Ramos (cell line): ENCODE measurements around the gene SPRR2E.
"Not testable (repeated sequence)": the region's sequence is repeated elsewhere in the genome, so short reads cannot be mapped to it uniquely, and the experiment has no call there.

Source experiments
- in situ Hi-C: fragments of 300-500 bp; cut with MboI; formaldehyde crosslinking; loops from one replicate; pipeline ENCODE4 v1.14.3; 2022; ENCODE audit warnings: low sequenced_read_pairs; ENCODE audit not compliant: unreplicated experiment

SPRR2E gene

DNA sequence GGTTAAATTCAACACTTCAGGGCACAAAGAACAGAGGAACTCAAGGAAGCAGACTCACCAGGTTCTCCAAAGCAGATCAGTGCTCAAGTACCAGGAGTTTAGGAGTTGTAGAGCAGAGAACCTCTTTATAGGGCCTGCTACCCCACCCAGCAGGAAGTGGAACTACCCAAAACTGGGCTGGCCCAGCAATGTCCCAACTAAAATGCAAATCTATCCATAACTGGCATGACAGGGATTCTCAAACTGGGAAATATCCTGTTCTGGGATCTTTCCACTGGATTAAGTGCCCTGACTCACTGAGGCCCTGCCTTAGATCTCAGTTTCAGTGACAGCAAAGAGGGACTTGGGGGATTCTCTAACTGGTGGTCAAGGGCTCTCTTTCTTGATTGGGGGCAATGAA, at the start of gene SPRR2E:
TSS of gene SPRR2E (minus strand) at position 101 of the 400 bp plus-strand sequence. CDS start 775 bp downstream, outside the sequence.
- in situ Hi-C loops, result no loop called here

DNA sequence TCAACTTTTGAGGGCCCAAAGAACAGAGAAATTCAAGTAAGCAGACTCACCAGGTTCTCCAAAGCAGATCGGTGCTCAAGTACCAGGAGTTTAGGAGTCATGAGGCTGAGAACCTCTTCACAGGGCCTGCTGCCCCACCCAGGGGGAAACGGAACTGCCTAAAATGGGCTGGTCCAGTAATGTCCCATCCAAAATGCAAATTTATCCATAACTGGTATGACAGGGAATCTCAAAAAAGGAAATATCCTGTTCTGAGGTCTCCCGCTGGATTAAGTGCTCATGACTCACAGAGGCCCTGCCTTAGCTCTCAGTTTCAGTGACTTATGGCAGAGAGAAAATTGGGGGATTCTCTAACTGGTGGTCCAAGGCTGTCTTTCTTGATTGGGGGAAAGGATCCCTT, 47.1 kb upstream of the SPRR2E start:
- in situ Hi-C loops, result no loop called here

DNA sequence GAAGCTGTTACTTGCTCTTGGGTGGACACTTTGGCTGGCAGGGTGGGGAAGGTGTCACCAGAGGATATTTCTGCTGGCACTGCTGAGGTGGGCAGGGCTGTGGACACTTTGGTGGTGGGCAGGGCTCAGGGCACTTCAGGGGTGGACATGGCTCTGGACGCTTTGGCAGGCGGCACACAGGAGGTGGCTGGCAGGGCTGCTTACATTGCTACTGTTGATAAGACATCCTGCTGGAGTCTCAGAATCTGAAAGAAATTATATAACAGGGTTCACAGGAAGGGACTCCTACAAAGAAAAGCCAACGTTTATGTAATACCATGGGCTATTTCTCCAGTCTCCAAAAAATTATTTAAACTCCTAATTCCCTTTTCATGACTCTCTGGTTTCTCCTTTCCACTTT, 46.2 kb upstream of the SPRR2E start:
- in situ Hi-C loops, result no loop called here

DNA sequence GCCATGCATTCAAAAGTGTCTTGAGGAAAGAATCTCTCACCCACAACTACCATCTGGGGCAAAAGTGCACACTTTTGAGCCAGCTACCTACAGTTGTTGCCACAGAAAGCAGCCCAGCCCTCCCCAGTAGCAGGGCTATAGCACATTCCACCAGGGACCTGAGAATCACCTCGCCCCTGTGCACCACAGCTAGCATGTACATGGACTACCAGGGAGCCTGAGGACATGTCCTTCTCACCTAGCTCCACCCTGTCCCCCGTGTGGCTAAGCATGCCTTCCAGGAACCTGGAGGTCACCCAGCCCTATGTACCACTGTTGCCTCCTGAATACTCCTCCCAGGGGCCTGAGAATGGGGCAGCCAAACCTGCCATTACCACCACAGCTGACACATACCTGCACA, 39.4 kb upstream of the SPRR2E start:
- in situ Hi-C loops, result no loop called here

DNA sequence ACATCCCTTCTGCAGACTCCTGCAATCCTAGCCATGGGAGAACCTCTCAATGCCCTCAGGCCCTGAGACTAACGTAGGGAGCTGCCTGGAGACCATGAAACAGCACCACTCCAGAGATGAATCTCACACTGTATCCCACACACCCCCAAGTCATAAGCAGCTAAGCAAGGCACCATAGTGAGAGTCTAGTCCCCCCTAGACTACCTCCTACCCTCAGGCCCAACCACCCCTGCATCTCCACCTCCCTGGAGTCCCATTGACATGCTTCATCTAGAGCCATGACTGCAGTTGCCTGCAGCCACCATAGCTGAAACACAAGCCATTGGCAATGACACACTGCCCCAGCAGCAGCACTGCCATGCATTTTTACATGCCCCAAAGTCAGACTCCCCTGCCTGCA, 38.9 kb upstream of the SPRR2E start:
- in situ Hi-C loops, result no loop called here

DNA sequence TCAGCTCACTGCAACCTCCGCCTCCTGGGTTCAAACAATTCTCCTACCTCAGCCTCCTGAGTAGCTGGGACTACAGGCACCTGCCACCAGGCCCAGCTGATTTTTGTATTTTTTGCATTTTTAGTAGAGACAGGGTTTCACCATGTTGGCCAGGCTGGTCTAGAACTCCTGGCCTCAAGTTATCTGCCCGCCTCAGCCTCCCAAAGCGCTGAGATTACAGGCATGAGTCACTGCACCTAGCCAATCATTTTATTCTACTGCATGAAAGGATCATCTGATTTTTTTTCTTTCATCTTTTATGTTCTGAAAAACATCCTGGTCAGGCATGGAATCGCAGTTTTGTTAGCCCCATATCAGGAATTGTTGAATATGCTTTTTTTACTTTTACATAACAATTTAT, 34.4 kb upstream of the SPRR2E start:
- in situ Hi-C loops, result not testable (repeated sequence)

DNA sequence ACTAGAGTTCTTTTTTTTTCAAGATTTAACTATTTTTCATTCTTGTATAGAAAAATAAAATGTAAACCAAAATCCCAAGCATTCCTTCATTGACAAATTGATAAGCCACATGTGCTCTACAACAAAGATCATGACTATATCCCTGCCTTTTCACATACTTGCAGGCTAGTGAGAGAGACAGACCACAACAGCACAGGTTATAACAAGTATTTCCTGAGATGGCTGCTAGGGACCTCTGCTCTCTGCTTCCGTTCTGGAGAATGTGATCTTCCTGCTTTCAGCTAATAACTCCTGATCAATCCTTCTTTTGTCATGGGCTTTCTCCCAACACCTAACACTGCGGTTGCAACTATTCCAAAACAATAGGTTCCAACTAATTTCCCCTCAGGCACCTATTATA, 33.0 kb upstream of the SPRR2E start:
- in situ Hi-C loops, result no loop called here

DNA sequence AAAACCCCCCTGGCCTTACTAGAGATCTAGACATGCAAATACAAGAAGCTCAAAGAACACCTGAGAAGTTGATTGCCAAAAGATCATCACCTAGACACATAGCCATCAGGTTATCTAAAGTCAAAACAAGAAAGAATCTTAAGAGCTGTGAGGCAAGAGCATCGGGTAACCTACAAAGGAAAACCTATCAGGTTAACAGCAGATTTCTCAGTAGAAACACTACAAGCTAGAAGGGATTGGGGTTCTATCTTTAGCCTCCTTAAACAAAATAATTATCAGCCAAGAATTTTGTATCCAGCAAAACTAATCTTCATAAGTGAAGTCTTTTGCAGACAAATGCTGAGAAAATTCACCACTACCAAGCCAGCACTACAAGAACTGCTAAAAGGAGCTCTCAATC, 31.2 kb upstream of the SPRR2E start:
- in situ Hi-C loops, result no loop called here

DNA sequence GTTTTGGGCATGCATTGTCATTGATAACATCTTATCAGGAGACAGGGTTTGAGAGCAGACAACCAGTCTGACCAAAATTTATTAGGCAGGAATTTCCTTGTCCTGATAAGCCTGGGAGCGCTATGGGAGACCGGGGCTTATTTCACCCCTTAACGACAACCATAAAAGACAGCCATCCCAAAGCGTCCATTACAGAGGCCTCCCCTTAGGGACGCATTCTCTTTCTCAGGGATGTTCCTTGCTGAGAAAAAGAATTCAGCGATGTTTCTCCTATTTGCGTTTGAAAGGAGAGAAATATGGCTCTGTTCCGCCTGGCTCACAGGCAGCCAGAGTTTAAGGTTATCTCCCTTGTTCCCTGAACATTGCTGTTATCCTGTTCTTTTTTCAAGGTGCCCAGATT, 29.5 kb upstream of the SPRR2E start:
- in situ Hi-C loops, result not testable (repeated sequence)

DNA sequence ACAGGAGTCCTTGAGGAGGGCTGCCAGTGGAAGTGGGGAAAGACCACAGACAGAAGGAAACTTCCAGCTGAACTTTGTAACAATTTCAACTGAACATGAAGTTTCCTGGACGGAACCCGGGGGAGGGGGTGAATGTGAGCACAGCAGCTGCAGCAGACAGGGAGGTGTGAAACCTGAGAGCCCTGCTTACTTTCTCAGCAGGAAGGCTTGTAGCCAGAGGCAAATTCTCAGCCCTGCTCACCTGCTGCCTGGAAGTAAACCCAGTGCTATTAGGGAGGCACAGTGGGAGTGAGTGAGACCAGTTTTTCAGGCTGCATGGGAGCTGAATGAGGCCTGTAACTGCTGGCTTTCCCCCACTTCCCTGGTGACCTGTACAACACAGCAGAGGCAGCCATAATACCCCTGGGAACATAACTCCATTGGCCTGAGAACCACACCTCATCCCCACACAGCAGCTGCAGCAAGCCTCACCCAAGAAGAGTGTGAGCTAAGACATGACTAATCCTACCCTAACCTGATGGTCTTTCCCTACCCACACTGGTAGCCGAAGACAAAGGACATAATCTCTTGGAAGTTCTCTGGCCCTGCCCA, 28.6 kb upstream of the SPRR2E start:
- in situ Hi-C loops, result no loop called here

DNA sequence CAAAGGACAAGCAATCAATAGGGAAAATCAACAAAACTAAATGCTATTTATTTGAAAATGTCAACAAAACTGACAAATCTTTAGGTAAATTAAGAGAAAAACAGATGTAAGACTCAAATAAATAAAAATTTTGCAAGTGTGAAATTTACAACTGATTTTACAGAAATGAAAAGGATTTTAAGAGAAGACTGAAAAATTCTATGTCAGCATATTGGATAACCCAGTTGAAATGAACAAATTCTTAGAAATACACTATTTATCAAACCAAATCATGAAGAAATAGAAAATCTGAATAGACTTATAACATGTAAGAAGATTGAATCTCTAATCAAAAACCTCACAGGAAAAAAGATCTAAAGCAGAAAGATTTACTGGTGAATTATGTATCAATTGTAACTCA, 26.6 kb upstream of the SPRR2E start:
- in situ Hi-C loops, result no loop called here

DNA sequence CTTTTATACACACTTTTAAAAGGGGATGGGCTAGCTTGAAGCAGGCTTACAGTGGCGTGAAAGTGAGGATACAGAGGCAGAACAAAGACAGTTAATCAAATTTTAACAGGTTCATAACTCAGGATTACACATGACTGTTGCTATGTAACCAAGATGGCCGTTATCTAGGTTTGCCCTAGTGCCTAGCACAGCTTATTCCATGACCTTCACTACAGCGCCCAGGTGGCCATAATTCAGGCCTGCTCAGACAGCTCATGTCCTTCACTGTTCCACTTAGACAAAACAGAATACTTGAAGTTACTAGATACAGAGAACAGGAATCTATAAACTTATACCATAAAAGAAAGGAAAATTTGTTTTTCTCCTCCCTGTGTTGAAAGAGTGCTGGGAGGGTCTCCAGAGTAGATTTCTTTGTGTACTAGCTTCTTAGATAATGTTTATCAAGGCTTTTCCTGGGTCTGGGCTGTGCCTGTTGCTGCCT, 25.2 kb upstream of the SPRR2E start:
- in situ Hi-C loops, result no loop called here

DNA sequence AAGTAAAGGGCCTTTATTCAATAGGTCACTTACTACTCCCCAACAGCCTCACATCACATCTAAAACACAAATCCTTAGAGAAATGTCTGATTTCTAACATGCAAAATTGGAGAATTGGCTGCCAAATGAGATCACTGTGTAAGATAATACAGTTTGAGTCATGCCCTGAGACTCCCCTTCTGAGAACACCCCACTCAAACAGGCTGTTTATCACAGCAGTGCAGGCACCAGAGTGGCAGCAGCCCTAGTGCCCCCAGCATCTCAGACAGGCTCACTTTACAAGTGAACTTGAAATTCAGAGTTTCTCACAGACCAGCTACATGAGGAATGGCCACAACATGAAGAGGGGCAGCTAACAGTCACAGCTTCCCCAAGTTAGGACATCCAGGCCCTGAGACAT, 20.9 kb upstream of the SPRR2E start:
- in situ Hi-C loops, result not testable (repeated sequence)

DNA sequence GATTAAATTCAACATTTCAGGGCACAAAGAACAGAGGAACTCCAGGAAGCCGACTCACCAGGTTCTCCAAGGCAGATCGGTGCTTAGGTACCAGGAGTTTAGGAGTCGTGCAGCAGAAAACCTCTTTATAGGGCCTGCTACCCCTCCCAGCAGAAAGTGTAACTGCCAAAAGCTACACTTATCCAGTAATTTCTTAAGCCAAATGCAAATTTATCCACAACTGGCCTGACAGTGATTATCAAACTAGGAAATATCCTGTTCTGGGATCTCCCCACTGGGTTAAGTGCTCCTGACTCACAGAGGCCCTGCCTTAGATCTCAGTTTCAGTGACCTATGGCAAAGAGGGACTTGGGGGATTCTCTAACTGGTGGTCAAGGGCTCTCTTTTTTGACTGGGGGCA, 19.1 kb upstream of the SPRR2E start, which contains the start of gene SPRR2F:
TSS of gene SPRR2F (minus strand) at position 101 of the 400 bp plus-strand sequence. CDS start 783 bp downstream, outside the sequence.
- in situ Hi-C loops, result no loop called here

DNA sequence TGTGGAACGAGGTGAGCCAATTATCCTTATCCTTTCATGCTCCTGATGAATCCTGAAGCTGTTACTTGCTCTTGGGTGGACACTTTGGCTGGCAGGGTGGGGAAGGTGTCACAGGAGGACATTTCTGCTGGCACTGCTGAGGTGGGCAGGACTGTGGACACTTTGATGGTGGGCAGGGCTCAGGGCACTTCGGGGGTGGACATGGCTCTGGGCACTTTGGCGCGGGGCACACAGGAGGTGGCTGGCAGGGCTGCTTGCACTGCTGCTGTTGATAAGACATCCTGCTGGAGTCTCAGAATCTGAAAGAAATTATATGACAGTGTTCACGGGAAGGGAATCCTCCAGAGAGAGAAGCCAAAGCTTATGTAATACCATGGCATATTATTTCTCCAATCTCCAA, 18.1 kb upstream of the SPRR2E start:
- in situ Hi-C loops, result not testable (repeated sequence)

DNA sequence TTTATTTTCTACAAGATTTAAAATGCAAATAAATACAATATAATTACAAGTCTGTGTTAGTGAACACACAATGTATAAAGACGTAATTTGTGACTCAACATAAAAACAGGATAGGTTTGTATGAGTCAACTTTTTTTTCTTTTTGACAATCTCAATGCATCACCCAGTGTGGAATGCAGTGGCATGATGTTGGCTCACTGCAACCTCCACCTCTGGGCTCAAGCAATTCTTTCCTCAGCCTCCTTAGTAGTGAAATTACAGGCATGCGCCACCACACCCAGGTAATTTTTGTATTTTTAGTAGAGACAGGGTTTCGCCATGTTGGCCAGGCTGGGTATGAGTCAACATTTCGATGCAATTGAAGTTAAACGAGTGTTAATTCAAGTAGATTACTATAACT, 5.9 kb upstream of the SPRR2E start:
- in situ Hi-C loops, result no loop called here

DNA sequence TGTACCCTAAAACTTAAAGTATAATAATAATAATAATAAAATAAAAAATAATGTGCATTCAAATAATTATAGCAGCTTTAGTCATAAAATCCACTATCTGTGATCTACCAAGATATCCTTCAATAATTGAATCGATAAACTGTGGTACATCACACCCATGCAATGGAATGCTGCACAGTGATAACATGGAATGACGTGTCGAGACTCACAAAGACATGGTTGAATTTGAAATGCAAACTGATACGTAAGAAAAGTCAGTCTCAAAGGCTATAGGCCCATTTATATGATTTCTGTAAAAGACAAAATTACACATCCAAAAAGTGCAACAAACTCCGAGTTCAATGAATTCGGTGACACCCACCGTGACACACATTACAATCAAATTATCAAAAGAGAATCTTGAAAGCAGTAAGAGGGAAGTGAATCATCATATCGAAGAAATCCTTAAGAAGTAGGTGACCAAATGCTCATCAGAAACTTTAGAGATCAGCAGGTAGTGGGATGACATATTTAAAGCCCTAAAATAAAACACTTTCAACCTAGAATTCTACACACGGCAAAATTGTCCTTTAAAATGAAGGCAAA, 5.2 kb upstream of the SPRR2E start:
- in situ Hi-C loops, result no loop called here

DNA sequence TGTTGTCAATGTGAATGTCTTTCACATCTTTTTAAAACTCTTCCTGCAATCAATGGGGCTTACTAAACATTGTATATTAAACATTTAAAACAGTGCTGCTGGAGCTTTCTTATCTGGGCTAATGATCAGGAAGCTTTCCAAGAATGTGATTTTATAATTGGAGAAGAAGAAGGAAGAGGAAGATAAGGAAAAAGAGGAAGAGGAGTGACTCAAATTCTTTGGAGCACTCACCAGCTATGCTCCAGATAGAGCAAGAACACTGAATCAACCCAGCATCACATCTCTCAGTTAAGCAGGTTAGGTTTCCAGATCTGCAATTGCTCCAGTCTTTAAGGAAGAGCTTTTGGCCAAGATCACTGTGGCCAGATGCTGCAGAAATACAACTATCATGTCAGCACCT, 1.4 kb upstream of the SPRR2E start:
- in situ Hi-C loops, result no loop called here

DNA sequence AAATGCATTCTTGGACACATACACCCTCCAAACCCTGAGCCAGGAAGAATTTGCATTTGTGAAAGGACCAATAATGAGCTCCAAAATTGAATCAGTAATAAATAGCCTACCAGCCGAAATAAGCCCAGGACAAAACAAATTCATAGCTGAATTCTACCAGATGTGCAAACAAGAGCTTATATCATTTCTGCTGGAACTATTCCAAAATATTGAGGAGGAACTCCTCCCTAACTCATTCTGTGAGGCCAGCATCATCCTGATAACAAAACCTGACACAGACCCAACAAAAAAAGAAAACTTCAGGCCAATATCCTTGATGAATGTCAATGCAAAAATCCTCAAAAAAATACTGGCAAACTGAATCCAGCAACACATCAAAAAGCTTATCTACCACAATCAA, 6.7 kb downstream of the SPRR2E start:
- in situ Hi-C loops, result no loop called here

DNA sequence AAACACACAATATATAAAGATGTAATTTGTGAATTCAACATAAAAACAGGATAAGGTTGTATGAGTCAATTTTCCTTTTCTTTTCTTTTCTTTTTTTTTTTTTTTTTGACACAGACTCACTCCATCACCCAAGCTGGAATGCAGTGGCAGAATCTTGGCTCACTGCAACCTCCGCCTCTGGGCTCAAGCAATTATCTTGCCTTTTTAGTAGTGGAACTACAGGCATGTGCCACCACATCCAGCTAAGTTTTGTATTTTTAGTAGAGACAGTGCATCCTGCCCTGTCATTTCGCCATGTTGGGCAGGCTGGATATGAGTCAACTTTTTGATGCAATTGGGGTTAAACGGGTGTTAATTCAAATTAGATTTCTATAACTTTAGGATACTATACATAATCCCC, 12.6 kb downstream of the SPRR2E start:
- in situ Hi-C loops, result no loop called here

DNA sequence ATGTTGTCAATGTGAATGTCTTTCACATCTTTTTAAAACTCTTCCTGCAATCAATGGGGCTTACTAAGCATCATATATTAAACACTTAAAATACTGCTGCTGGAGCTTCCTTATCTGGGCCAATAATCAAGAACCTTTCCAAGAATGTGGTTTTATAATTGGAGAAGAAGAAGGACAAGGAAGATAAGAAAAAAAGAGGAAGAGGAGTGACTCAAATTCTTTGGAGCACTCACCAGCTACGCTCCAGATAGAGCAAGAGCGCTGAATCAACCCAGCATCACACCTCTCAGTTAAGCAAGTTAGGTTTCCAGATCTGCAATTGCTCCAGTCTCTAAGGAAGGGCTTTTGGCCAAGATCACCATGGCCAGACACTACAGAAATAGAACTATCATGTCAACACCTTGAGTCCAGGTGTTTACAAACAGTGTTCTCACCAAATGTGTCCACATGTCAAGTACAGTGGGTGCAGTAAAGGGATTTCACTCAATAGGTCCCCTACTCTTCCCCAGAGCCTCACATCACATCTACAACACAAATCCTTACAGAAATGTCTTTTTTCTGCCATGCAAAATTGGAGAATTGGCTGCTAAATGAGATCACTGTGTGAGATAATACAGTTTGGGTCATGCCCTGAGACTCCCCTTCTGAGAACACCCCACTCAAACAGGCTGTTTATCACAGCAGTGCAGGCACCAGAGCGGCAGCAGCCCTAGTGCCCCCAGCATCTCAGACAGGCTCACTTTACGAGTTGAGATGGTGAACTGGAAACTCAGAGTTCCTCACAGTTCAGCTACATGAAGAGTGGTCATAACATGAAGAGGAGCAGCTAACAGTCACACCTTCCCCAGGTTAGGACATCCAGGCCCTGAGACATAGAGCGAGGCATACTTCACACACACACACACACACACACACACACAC, 21.3 kb downstream of the SPRR2E start:
- in situ Hi-C loops, result no loop called here
